GM12878 (cell line): ENCODE results near the gene PPIF.

Source experiments
- ATF7 ChIP-seq: fragments of 450-650 bp; IDR thresholded peaks from 2 replicates; pipeline ENCODE4 v1.6.1; 2016; ENCODE audit warnings: low read depth, mild to moderate bottlenecking
- BCL11A ChIP-seq: IDR thresholded peaks from 2 replicates; pipeline ENCODE4 v1.6.1; 2011; ENCODE audit warnings: low read depth, low read length
- EZH2 ChIP-seq: IDR thresholded peaks from 2 replicates; pipeline ENCODE4 v1.6.1; 2012; ENCODE audit warnings: low read depth, mild to moderate bottlenecking, control low read depth, inconsistent platforms, low read length, borderline replicate concordance; ENCODE audit not compliant: control insufficient read depth
- GATAD2B ChIP-seq: fragments of 450-650 bp; conservative IDR thresholded peaks from 2 replicates; pipeline ENCODE4 v1.6.1; 2017; ENCODE audit warnings: low read depth, mild to moderate bottlenecking, moderate library complexity
- RAD21 ChIP-seq: IDR thresholded peaks from 2 replicates; pipeline ENCODE4 v1.6.1; 2011; ENCODE audit warnings: mild to moderate bottlenecking, low read depth, low read length, moderate library complexity; ENCODE audit not compliant: insufficient read depth
- YY1 ChIP-seq: IDR thresholded peaks from 2 replicates; pipeline ENCODE4 v1.6.1; 2011; ENCODE audit warnings: low read depth, mild to moderate bottlenecking, low read length
- ZNF24 ChIP-seq: fragments of 450-650 bp; IDR thresholded peaks from 2 replicates; pipeline ENCODE4 v1.6.1; 2017; ENCODE audit warnings: antibody characterized with exemption, mild to moderate bottlenecking
- ZNF274 ChIP-seq: IDR thresholded peaks from one replicate; pipeline ENCODE4 v1.8.0; 2011; ENCODE audit not compliant: insufficient read length, insufficient read depth
- ZZZ3 ChIP-seq: IDR thresholded peaks from 2 replicates; pipeline ENCODE4 v1.6.1; 2011; ENCODE audit warnings: low read depth; ENCODE audit not compliant: control insufficient read depth, insufficient read length
- TF ChIP-seq, protein P1 (sequence below), 3 experiments: IDR thresholded peaks in 2 of 3; conservative IDR thresholded peaks in 1 of 3; 2 replicates each; pipeline ENCODE4 v1.5.1; 2011; ENCODE audit warnings: low read depth in 3 of 3, low read length in 3 of 3, mild to moderate bottlenecking in 3 of 3, control low read depth in 2 of 3, moderate library complexity in 2 of 3, inconsistent platforms in 1 of 3, mixed read lengths in 1 of 3; ENCODE audit not compliant: control insufficient read depth in 2 of 3, insufficient read depth in 1 of 3; ENCODE audit errors: extremely low read depth in 1 of 3
- TF ChIP-seq, protein P2 (sequence below): IDR thresholded peaks from 2 replicates; pipeline ENCODE4 v1.6.1; 2011; ENCODE audit warnings: low read depth, low read length, improper control_type of control experiment, borderline replicate concordance
- TF ChIP-seq, protein P3 (sequence below): IDR thresholded peaks from 2 replicates; pipeline ENCODE4 v1.6.1; 2012; ENCODE audit warnings: low read depth, low read length, improper control_type of control experiment

DNA sequence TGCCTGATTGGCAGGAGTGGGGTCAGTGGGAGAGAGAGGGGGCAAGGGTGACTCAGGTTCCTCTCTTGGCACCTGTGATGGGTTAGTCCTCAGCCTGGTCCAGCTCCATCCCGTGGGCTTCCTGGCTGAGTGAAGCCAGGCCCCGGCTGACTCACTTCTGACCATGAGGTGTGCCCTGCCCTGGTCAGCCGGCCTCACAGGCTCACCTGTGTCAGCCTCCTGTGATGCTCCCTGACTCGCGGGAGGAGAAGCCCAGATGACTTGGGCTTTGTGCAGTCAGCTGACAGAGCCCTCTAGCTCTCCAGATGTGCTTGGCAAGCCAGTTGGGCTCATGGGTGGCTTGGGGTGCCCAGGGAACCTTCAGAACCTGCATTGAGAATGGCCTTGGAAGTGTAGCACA is 16.0 kb upstream of the PPIF start:
- TF ChIP-seq YY1 (no peak), GATAD2B (no peak), ZNF274 (no peak), BCL11A (no peak), ATF7 (no peak), ZNF24 (no peak), EZH2 (no peak), ZZZ3 (no peak), RAD21 (no peak)
- TF ChIP-seq, protein P1, sequence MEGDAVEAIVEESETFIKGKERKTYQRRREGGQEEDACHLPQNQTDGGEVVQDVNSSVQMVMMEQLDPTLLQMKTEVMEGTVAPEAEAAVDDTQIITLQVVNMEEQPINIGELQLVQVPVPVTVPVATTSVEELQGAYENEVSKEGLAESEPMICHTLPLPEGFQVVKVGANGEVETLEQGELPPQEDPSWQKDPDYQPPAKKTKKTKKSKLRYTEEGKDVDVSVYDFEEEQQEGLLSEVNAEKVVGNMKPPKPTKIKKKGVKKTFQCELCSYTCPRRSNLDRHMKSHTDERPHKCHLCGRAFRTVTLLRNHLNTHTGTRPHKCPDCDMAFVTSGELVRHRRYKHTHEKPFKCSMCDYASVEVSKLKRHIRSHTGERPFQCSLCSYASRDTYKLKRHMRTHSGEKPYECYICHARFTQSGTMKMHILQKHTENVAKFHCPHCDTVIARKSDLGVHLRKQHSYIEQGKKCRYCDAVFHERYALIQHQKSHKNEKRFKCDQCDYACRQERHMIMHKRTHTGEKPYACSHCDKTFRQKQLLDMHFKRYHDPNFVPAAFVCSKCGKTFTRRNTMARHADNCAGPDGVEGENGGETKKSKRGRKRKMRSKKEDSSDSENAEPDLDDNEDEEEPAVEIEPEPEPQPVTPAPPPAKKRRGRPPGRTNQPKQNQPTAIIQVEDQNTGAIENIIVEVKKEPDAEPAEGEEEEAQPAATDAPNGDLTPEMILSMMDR (IDR thresholded peaks at IDR 0.05 in 2 of 3, conservative IDR thresholded peaks at IDR 0.05 in 1 of 3; ENCODE audit: control insufficient read depth in 2 of 3, extremely low read depth in 1 of 3, insufficient read depth in 1 of 3, low read depth in 3 of 3, low read length in 3 of 3) = no peak
- TF ChIP-seq, protein P2, sequence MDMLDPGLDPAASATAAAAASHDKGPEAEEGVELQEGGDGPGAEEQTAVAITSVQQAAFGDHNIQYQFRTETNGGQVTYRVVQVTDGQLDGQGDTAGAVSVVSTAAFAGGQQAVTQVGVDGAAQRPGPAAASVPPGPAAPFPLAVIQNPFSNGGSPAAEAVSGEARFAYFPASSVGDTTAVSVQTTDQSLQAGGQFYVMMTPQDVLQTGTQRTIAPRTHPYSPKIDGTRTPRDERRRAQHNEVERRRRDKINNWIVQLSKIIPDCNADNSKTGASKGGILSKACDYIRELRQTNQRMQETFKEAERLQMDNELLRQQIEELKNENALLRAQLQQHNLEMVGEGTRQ = no peak
- TF ChIP-seq, protein P3, sequence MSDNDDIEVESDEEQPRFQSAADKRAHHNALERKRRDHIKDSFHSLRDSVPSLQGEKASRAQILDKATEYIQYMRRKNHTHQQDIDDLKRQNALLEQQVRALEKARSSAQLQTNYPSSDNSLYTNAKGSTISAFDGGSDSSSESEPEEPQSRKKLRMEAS = no peak
